ACC112 (cell line): Measurements from ENCODE around the gene ADORA2B.

Experiments used
- H2AFZ ChIP-seq: fragments of 200-600 bp; sonication (generic); one replicate; pipeline ENCODE4 v1.6.0; 2017; ENCODE audit warnings: antibody characterized with exemption, low read length; ENCODE audit not compliant: unreplicated experiment
- H3K27ac ChIP-seq: fragments of 200-600 bp; sonication (generic); 2 replicates; pipeline ENCODE4 v1.5.1; 2014; ENCODE audit warnings: low read depth, mild to moderate bottlenecking, antibody characterized with exemption, low read length, moderate library complexity
- H3K27me3 ChIP-seq: fragments of 200-600 bp; sonication (generic); 2 replicates; pipeline ENCODE4 v1.6.1; 2014; ENCODE audit warnings: mild to moderate bottlenecking, antibody characterized with exemption, low read length, moderate library complexity, mixed read lengths; ENCODE audit not compliant: insufficient read depth
- H3K36me3 ChIP-seq: fragments of 200-600 bp; sonication (generic); 2 replicates; pipeline ENCODE4 v1.6.1; 2016; ENCODE audit warnings: mild to moderate bottlenecking, antibody characterized with exemption, low read length, moderate library complexity, mixed read lengths; ENCODE audit not compliant: insufficient read depth
- H3K4me1 ChIP-seq: fragments of 200-600 bp; sonication (generic); one replicate; pipeline ENCODE4 v1.6.1; 2016; ENCODE audit warnings: low read length, mixed read lengths; ENCODE audit not compliant: insufficient read depth, unreplicated experiment, control insufficient read depth
- H3K4me3 ChIP-seq: fragments of 200-600 bp; sonication (generic); 2 replicates; pipeline ENCODE4 v1.5.1; 2014; ENCODE audit warnings: mild to moderate bottlenecking, low read depth, low read length
- H3K79me2 ChIP-seq: fragments of 200-600 bp; sonication (generic); one replicate; pipeline ENCODE4 v1.6.0; 2016; ENCODE audit warnings: low read length; ENCODE audit not compliant: control insufficient read depth, unreplicated experiment, insufficient read depth

ADORA2B gene

DNA sequence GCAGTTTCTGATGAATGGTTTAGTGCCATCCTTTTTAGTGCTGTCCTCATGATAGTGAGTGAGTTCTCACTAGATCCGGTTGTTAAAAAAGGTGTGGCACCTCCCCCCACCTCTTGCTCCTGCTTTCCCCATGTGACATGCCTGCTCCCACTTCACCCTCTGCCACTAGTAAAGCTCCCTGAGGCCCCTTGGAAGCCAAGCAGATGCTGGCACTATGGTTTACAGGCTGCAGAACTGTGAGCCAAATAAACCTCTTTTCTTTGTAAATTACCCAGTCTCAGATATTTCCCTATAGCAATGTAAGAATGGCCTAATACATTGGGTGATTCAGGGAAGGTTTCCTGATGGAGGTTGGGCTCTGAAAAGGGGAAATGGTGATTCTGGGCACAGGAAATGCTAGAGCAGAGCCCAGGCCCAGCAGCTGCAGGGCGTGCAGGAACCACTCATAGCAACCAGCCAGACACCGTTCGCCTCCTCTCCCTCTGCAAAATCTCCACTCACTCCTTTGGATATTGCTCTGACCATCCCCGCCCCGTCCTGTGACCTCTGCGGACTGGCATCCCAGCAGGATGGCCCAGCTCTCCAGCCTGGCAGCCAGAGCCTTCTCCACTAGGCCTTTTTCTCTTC, 2.6 kb upstream of the ADORA2B start:
- no peak overlapping the region for H3K27ac ChIP-seq
- H3K4me1 ChIP-seq, result peaks cover 16% of the 10 kb centered on the region
- H3K79me2 ChIP-seq, result peaks cover 16% of the 10 kb centered on the region
- H3K36me3 ChIP-seq, result no peaks in the 10 kb centered on the region
- H2AFZ ChIP-seq, result no peak overlapping the region
- H3K27me3 ChIP-seq, result no peaks in the 10 kb centered on the region
- H3K4me3 ChIP-seq, result no peak overlapping the region

DNA sequence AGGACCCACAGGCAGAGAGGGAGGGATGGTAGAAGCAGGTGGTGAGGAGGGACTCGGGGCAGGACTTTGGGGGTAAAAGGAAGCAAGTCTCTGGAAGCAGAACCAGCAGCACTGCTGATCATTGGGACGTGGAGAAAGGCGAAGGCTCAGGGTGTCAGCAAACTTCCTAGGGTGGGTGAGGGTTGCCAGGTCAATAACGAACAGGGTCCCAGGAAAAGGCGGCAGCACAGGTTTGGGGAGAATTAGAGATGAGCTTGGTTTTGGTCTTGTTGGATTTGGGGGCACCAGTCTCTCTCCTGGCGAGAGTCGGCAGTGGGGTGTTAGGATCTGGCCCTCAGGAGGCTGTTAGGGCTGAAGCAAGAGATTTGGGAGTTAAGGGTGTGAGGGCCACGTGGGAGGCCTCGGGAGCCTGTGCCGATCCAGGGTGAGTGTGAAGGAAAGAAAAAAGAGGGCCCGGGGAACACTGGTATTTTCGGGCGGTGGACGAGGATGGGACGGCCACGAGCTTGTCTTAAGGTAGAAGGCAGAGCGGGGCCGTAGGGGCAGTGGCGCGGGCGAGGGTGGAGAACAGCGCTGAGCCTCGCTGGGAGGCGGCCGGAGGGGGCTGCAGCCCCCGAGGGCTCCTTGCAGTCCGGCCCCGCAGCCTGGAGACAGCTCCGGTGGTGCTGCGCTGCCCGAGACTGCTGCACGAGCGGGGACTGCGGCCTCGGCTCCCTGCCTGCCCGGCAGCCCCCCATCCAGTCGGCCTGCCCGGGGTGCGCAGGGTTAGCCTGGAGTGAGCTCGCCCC, 765 bp upstream of the ADORA2B start:
- H2AFZ ChIP-seq, result peak overlapping the region; percentile 91
- H3K27me3 ChIP-seq, result no peaks in the 10 kb centered on the region
- peaks cover 33% of the 10 kb centered on the region for H3K79me2 ChIP-seq
- H3K36me3 ChIP-seq, result no peaks in the 10 kb centered on the region
- peak overlapping the region; percentile 62 for H3K27ac ChIP-seq
- peak overlapping the region; percentile 97 for H3K4me3 ChIP-seq
- H3K4me1 ChIP-seq, result peaks cover 23% of the 10 kb centered on the region

DNA sequence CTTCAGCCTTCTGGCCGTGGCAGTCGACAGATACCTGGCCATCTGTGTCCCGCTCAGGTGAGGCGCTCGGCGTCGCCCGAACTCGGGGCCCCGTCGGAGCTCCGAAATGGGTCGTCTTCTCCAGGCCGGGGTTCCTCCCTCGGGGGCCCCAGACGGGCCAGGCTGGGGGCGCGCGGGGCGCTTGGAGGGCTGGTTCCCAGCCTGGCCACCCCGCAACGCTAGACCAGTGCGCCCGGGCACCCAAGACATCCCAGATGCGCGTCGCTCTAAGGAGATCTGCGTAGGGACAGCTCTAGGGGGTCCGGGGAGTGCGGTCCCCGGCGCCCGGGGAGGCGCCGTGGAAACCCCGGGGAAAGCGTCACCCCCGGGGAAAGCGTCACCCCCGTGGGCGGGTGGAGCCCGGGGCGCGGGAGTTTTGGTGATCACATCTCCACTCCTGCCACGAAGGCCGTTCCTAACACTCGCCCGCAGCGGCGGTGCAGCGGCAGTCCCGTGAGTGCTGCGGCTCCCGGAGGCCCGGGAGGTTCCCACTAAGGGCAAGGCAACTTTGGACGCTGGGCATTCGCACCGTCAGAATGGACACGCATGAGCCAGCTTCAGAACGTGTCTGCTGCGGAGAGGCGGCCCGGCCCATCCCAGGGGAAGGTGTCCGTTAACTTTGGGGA, 729 bp downstream of the ADORA2B start:
- peak overlapping the region; percentile 62; the same call in 1 of the 2 replicates for H3K27ac ChIP-seq
- no peaks in the 10 kb centered on the region; the same call in 1 of the 2 replicates for H3K36me3 ChIP-seq
- peak overlapping the region; percentile 91 for H2AFZ ChIP-seq
- peaks cover 23% of the 10 kb centered on the region for H3K4me1 ChIP-seq
- H3K79me2 ChIP-seq, result peaks cover 46% of the 10 kb centered on the region
- H3K4me3 ChIP-seq, result peak overlapping the region; percentile 97
- no peaks in the 10 kb centered on the region for H3K27me3 ChIP-seq

DNA sequence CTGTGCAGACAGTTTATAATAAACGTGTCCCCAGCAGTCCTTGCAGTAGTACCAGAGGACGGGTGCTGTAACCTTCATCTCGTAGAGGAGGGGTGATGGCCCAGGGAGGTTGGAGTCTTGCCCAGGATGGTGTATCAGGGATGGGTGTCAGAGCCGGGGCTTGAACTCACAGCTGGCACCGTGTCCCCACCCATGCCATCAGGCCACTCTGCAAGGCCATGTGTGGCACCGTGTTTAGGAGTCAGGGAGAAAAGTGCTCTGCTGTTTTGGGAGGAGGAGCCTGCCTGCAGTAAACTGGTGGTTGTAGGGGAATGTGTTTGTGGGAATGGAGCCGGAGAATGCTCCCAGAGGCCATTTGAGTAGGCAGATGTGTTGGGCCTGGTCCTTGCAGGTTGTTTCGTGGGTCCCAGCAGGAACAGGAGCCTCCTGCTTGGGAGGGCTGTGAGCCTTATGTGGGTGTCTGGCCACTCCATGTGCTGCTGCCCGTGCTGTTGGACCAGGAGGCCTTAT, 1.7 kb downstream of the ADORA2B start:
- peak overlapping the region; percentile 97 for H3K4me3 ChIP-seq

DNA sequence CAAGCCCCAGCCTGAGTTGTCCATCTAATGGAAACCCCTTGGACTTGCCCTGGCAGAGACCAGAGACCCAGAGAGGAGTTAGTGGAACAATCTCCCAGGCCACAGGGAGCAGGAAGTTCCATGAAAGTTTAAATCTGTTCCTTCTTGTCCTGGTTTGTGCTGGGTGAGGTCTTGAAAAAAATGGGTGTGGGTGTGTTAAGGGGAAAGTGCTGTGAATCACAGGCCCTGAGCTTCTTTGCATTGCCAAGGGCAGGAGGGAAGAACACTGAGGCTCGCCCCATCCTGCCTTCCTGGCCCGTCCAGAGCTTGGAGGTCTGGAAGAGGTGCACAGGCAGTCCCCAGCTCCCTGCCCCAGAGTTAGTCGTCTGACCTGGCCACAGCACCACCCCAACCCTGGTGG, 2.3 kb downstream of the ADORA2B start:
- H3K27ac ChIP-seq, result peak overlapping the region; percentile 23; the same call in 1 of the 2 replicates
- peaks cover 61% of the 10 kb centered on the region for H3K79me2 ChIP-seq
- H3K27me3 ChIP-seq, result no peaks in the 10 kb centered on the region
- H2AFZ ChIP-seq, result no peak overlapping the region
- peaks cover 22% of the 10 kb centered on the region for H3K4me1 ChIP-seq
- H3K36me3 ChIP-seq, result no peaks in the 10 kb centered on the region; the same call in 1 of the 2 replicates
- peak overlapping the region; percentile 97 for H3K4me3 ChIP-seq

More for the DNA sequence above, 1.7 kb downstream of the ADORA2B start:
- Histone ChIP-seq H3K36me3 (no peaks in the 10 kb centered on the region; the same call in 1 of the 2 replicates), H3K27ac (peak overlapping the region; percentile 62; the same call in 1 of the 2 replicates), H3K79me2 (peaks cover 56% of the 10 kb centered on the region), H3K27me3 (no peaks in the 10 kb centered on the region), H3K4me1 (peaks cover 23% of the 10 kb centered on the region), H2AFZ (no peak overlapping the region)

DNA sequence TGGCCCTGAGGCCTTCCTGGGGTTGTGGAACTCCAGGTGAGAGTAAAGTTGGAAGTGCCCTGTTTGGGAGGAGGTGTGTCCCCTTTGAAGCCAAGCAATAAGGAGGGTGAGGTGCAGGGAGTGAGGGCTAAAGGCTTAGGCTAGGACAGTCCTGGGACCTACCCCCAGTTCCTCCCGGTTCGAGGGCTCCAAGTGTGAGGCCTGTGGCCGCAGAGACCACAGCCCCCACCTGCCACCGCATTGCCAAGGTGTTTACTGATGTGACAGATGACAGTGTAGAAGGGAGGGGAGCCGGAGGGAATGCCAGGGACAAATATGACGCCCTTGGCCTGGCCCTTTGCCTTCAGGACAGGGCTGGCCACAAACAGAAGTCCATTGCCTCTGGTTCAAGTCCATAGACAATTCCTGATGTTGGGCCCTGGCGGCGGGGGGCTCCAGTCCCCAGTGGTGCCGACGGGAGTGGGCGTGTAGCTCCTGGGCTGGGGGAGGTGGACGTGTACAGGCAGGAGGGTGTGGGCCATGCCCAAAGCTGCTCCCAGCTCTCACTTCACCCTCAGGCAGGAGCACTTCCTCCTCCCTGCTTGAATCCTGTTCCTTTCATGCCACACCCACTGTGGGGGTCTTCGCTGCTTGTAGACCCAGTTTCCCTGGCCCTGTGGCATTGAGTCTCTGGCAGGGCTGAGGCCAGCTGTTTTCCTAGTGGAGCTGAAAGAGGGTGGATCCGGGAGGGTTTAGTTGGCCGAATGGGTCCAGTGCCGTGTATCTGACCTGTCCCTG, 3.2 kb downstream of the ADORA2B start:
- Histone ChIP-seq H3K79me2 (peaks cover 70% of the 10 kb centered on the region), H3K4me3 (peak overlapping the region; percentile 97), H3K27me3 (no peaks in the 10 kb centered on the region), H3K27ac (peak overlapping the region; percentile 23; the same call in 1 of the 2 replicates), H3K36me3 (no peaks in the 10 kb centered on the region; the same call in 1 of the 2 replicates), H2AFZ (no peak overlapping the region), H3K4me1 (peaks cover 22% of the 10 kb centered on the region)

DNA sequence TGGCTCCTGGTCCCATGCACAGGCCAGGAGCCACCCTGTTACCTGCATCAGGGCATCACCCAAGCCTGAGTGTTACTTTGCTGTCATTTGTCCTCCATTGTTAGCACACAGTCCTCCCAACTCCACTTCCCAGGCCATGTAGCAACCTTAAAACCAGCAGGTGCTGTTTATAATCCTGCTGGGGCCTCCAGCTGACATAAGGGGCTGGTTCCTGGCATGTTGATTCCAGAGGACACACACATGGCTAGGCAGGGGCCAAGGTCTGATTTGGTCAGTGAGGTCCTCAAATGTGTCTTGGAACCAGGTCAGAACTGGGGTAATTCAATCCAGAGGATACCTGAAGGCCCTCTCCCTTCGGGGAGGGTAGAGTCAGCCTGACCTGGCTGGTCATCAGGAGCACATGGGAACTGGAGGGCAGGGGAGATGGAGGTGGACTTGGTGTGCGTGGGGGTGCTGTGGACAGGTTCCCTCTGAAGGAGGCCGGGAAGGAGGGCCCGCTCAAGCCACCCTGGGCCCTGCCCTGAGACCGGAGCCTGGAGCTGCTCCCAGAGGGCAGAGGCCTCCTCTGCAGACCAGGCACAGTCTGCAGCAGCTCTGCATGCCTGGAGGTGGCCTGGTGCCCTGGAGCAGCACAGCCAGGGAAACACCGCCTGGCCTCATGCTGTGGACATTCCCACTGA, 6.6 kb downstream of the ADORA2B start:
- Histone ChIP-seq H3K4me1 (peaks cover 46% of the 10 kb centered on the region), H3K4me3 (no peak overlapping the region), H3K79me2 (peaks cover 85% of the 10 kb centered on the region), H3K27me3 (no peaks in the 10 kb centered on the region), H3K36me3 (no peaks in the 10 kb centered on the region; the same call in 1 of the 2 replicates), H2AFZ (no peak overlapping the region), H3K27ac (no peak overlapping the region)

DNA sequence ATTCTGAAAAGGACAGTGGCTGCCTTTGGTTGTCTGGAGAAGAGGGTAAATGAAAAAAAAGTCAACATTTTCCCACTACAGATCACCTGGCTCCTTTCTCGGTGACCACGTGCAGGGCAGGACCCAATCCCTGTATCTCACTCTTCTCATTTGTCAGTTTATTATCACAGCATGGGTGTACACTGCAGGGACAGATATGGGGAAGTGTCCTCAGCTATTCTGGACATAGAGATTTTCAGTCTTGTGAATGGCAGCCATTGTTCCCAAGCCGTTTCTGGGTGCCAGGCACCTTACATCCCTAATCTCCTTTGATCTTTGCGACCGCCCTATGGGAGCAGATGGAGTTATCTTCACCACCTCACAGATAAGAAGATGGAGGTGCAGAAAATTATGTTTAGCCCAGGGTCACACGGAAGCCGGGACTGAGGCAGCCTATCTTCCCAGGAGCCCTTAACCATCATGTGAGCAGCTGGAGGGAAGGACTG, 7.2 kb downstream of the ADORA2B start:
- Histone ChIP-seq H3K27ac (no peak overlapping the region), H3K4me3 (no peak overlapping the region), H3K79me2 (peaks cover 84% of the 10 kb centered on the region), H3K4me1 (peaks cover 45% of the 10 kb centered on the region), H3K36me3 (no peaks in the 10 kb centered on the region; the same call in 1 of the 2 replicates), H3K27me3 (no peaks in the 10 kb centered on the region), H2AFZ (no peak overlapping the region)

DNA sequence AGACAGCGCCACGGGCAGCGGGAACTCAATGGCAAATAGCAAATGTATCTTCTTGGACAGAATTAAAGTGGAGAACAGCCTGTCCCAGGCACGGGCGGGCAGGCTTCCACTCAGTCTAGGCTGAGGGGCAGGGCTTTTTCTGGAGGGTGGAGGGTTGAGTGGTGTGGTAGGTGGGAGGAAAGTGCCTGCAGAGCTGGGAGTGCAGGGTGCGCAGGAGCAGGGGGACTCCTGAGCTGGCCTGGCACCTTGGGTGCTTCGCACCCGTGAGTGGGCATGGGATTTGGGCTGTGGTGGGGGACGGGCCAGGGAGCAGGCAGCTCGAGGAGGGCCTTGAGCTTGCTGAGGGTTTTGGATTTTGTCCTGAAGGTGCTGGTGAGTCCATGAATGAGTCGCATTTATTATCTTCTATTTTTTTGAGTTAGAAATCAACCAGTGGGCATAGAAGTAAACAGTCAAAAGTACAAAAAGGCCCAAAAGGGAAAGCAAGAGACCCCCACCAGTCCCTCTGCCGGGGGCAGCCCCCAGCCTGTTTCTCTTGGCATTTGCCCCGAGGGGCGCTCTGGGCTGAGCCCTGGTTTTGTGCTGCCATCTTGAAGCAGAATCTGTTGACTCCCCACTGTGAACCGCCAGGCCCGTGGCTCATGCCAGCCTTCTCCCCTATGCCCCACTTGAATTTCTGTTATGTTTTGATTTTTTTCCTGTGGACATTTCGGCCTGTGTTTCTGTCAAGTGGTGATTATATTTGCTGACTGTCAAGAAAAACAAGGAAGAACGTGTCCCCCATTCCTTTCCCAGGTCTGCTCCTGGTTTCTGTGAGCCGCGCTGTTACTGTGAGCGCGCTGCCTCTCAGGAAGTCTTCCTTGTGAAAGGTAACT, 8.2 kb downstream of the ADORA2B start:
- Histone ChIP-seq H3K27ac (peak overlapping the region; percentile 55; the same call in 1 of the 2 replicates), H3K4me3 (no peak overlapping the region), H3K79me2 (peaks cover 78% of the 10 kb centered on the region), H3K27me3 (no peaks in the 10 kb centered on the region), H2AFZ (no peak overlapping the region), H3K36me3 (no peaks in the 10 kb centered on the region; the same call in 1 of the 2 replicates), H3K4me1 (peaks cover 45% of the 10 kb centered on the region)
